GM18505 (cell line): ENCODE results near the gene SORCS1.

ENCODE experiments used
- ATAC-seq: cut with Tn5 transposase; IDR thresholded peaks from one replicate; pipeline ENCODE4 v1.9.1; 2021; ENCODE audit not compliant: unreplicated experiment
- POLR2A ChIP-seq: IDR thresholded peaks from 4 replicates; pipeline ENCODE4 v1.6.1; 2011; ENCODE audit warnings: borderline replicate concordance; ENCODE audit not compliant: insufficient read depth, insufficient read length; ENCODE audit errors: extremely low read depth

The SORCS1 gene

DNA sequence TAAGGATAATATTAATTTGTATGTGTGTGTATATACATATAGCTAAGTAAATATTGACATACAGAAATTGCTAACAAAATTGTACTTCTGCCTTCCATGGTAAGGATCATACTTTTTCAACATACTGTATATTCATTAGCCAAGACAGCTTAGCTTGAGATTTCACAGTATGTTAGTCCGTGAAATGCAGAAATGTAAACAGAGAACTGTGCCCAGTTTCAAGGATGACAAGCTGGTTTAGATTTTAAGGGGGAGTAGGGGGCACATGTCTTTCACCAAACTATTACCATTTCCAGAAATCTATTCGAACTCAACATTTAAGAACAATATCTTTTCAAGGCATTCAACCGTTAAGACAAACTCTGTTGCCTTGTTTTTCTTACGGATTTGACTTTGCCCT is 182.2 kb downstream of the SORCS1 start:
- no peak for ATAC-seq
- no peak for TF ChIP-seq POLR2A

DNA sequence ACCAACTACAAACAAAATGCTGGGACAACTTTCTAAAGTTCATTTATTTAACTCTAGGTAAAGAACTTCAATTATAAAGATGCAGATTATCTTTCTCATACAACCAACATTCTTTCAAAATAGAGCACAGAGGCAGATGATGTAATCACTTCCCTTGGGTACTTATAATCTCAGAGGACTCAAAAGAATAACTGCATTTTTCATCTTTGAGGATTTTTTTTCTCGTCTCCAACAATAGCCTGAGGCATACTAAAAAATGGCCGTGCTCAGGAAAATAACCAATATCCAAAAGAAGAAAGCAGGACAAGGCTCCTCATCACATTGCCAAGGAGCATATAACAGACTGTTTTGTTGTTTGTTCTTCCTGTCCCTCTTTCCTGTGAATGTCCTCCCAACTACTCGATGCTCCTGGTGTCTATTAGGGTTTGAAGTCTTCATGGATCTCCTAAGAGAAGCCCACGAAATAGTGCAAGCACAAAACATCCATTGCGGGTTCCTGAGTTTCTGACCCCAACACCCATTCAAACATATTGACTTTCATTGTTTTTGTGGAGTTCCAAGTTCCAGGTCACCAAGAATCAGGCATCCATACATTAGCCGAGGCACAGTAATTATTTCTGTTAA is 182.9 kb downstream of the SORCS1 start:
- no peak for TF ChIP-seq POLR2A
- ATAC-seq: no peak

DNA sequence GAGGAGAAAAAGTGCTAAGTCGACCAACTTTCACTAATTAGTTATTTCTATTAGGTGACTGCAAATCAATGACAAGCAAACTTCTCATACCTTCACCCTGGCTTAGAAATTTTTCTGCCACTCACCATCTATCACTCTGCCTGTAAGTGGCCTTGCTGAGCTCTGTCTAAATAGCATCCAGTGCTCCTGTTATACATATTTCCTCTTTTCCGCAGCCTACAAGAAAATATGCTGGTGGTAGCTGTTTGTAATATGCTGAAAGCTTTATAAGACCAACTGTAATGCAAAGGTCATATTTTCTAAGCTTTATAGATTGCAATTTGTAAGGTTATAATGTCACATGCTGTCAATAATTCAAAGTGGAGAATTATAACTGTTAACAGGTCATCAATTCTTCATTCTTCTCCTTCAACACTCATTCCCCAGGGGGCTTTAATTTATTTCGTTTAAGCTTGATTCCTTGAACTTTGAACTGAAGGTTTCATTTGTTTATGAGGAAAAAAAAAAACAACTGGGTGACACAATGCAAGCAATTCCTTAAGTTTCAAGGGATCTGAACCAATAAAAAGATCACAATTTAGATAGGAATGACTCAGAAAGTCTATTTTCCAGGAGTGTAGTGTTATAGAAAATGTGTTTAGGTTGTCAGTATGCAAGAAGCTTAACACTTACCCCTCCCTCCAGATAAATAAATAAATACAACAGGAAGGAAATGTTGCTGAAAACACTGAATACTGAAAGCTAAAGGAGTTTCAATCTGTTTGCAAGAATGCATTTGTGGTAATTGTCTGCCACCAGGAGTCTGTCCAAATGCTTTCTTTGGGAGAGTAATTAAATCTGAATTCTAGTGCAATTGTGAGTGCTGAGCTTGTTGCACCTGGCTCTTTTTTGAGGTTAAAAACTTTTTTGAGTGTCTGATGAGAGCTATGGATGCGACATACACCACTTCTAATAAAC is 183.7 kb downstream of the SORCS1 start:
- ATAC-seq: peak; percentile 75
- TF ChIP-seq POLR2A: no peak

DNA sequence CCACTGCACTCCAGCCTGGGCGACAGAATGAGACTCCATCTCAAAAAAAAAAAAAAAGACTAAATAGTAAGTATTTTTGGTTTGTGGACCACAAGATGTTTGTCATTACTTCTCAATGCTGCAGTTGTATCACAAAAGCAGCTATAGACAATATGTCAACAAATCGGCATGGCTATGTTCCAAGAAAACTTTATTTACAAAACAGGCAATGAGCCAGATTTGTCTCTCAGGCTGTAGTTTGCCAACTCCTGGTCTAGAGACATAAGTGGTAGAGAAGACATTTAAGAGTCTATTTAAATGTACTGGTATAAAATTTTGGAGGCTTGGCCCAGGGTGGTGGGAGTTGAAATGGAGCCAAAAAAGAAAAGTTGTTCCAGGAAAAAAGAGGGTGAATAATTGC is 185.8 kb downstream of the SORCS1 start:
- TF ChIP-seq POLR2A: no peak
- ATAC-seq: no peak

DNA sequence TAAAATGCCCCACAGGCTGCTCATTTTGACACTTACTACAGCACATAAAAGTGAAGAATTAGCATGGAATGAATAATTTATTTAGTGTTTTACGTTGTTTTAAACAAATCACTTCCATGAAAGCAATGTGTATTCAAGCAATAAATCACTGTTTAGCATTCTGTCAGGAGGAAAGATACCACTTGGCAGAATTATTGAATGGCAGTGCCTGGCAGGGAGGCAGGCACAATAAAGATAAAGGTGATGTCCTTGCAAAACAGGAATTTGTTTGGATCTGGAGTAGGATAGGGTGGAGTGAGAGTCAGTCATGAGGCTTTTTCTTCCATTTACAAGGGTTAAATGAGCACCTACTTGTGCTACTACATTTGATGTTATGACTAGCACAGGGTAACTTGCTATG is 190.8 kb downstream of the SORCS1 start:
- no peak for ATAC-seq
- TF ChIP-seq POLR2A: no peak

DNA sequence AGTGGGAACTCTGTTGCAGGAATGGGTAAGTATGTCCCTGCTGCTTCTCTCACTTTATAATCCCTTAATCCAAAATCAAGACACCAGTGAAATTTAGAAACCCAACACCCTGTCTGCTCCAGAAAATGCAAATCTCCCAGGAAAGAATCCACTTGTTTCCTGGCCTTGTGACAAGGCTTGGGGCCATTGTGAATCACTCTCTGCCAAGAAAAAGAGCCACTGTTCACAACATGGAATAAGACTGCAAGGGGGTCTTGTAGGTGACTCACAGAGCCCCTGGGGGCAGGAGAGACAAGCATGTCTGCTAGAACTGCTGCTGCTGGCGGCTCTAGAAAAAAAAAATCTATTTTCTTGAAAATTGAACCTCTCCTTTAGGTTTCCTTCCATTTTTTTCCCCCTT is 191.2 kb downstream of the SORCS1 start:
- ATAC-seq: no peak
- no peak for TF ChIP-seq POLR2A

DNA sequence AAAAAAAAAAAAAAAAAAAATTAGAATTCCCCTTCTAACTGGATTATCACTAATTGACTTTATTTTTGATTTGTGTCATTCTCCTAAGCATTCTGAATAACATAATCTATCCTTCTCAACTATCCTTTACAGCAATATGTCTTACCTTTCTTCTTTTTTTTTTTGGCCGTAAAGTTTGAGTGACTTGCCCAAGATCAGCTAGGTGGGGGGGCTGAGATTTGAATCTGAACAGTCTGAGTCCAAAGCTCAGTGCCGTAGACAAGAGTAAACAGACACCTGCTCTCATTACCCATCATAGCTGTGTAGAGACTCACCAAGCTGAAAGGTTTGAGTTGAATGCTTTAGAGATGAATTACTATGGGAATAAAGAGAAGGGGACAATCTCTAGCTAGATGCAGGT is 192.1 kb downstream of the SORCS1 start:
- no peak for ATAC-seq
- no peak for TF ChIP-seq POLR2A

DNA sequence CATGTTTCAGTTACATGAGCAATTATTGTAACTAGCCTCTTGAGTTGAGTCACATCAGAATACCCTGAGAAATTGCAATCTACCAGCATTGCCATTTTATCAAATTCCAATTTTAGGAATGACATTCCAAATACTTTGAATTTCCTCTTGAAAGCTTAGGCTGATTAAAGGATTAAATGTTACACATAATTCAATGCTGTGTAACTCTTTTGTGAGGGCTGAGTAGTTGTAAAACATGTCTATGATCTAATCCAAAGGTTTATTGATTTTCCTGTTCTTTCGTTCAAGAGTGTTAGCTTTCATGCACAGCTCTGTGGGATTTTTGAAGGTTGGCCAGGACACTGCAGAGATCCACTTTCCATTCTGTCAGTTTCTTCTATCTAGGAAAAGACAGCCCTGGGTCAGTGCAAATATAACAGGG is 193.1 kb downstream of the SORCS1 start:
- no peak for TF ChIP-seq POLR2A
- ATAC-seq: no peak

DNA sequence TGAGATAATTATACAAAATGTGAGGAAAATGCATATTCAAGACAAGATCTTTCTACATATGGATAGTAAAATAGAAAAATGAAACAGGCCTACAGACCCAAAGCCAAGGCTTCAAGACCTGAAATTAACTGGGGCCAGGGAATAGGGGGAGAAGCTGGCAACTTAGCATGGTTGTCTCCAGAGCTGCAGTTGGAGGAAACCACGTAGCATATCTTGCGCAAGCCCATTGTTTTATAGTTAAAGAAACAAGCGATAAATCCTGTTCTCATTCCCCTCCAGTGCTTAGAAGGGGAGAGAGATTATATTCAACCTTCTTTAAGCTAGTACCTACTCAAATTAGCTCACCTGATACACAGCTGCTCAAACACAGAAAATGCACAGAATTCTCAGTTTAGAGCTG is 197.1 kb downstream of the SORCS1 start:
- no peak for TF ChIP-seq POLR2A
- no peak for ATAC-seq

DNA sequence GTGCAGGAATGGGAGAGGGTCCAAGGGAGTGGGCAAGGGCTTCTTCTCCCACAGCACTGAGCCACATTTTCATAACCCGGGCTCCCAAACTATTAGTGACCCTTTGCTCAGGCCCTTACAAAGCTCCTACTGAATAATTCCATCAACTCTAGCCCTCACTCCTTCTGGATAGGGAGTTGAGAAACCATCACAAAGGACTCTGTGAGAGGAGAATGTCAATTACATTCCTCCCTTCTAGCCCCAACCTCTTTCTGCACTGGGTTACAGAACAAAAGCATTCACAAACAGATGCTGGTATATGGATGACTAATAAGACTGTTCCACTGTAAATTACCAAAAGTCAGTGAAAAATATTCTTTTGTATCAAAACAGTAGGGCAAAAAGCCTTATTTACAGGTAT is 203.7 kb downstream of the SORCS1 start:
- ATAC-seq: no peak
- no peak for TF ChIP-seq POLR2A

DNA sequence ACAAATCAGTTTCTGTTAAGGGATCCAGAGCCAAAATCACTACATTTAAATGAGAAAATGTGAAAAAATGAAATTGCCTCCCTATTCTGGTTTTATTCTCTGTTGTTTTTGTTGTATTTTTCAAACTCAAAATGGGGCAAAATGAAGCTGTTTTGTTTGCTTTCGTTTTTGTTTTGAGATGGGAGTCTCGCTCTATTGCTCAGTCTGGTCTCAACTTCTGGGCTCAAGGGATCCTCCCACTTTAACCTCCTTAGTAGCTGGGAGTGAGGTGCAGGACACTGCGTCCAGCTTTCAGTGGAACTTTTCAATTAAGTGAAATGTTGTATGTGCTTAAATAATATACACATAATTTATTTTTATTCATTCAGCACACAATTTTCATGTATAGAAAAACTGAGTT is 205.0 kb downstream of the SORCS1 start:
- no peak for TF ChIP-seq POLR2A
- ATAC-seq: peak; percentile 53

DNA sequence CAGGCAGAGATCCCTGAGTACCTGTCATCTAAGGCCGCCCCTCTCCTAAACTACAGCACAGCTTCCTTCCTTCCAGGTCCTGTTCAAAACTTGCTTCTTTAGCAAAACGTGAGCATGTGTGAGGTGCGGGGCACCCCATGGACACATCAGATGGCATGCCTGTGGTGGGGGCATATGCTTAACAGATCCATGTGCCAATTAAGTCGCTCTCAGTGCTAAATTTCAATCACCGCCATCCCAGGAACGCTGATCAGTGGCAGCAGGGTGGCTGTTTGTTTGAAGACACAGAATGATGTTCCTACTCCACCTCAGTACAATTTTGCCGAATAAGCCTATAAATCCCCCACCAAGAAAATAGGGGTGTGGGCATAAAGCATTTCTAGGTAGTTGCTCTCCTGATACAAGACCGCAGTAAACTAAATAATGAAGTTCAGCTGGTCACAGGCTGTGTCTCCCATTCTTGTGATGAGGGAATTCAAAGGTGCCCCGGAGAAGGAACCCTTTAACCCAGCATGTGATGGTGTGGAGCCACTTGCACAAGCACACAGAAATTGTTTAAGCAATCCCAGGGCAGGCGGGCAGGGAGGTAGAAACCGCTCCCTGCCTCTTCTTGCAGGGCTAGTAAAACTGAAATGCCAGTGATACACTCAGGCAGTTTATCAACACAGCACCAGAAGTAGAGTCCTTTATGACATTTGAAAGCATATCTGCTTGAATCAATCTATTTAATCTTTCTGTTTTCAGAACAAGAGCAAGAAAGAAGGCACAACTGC is 205.7 kb downstream of the SORCS1 start:
- TF ChIP-seq POLR2A: no peak
- no peak for ATAC-seq

DNA sequence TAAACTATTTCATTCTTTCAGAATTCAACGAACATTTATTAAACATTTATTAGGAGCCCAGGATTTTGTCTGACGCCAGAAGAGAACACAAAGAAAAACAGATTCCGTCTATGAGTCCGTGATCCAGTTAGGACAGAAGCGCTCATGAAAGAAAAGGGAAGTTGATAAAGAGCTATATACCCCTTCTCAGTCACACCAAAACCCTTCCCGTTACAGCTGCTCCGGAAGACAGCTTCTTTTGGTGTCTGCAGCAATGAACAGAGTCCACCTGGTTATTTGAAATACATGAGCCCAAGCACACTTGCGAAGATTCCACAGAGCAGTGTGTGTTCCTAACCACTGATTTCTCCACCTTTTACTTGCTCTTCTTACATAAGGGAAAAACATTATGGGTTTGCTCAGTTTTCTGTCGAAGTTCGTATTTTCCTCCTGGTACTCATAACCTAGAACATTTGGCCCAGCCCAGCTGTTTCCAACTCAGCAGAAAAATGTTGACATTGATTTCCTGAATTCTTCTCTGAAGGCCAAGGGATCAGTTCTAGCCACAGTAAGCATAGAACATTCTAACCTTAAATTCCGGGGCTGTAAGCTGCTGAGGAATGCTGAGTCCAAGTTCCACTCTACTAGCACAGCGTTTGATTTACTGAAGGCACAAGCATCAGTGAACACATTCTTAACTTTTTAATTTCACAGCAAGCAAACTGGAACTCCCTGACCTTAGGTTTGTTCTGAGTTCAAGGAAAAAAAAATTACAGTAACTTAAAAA is 206.5 kb downstream of the SORCS1 start:
- peak; percentile 62 for ATAC-seq
- no peak for TF ChIP-seq POLR2A
